ENCODE results near the gene OPCML. TPM values are rescaled to one million over a fixed set of nuclear protein-coding genes. Genes with fewer than 3 reads are reported as not detected.

The OPCML gene
- total and polyA plus RNA-seq, 2 donors: 0.06 to 2.3 TPM

GRCh38 chr11:132640952-132641351, 891.3 kb downstream of the OPCML start:
- H3K4me3 ChIP-seq (ENCODE audit: low read depth, low read length): no peak overlapping the region
- no peak for DNase-seq (ENCODE audit: extremely low spot score)
- no peaks in the 10 kb centered on the region for H3K4me1 ChIP-seq (ENCODE audit: insufficient read depth)
- 79% methylated on average over 3 of the region's 3 CpGs for WGBS
- no peaks in the 10 kb centered on the region for H3K36me3 ChIP-seq (ENCODE audit: insufficient read depth)
- no peak overlapping the region for H3K27ac ChIP-seq (ENCODE audit: low read depth)

- no peak overlapping the region for H3K27ac ChIP-seq (ENCODE audit: low read depth)
- DNase-seq (ENCODE audit: extremely low spot score): no peak
- no peak overlapping the region for H3K4me3 ChIP-seq (ENCODE audit: low read depth, low read length)
- 72% methylated on average over 6 of the region's 6 CpGs for WGBS
- H3K4me1 ChIP-seq (ENCODE audit: insufficient read depth): no peaks in the 10 kb centered on the region
- H3K36me3 ChIP-seq (ENCODE audit: insufficient read depth): no peaks in the 10 kb centered on the region
Measured at GRCh38 chr11:132639986-132640385, 892.3 kb downstream of the OPCML start.

GRCh38 chr11:132639403-132639802, 892.9 kb downstream of the OPCML start:
- WGBS: 58% methylated on average over 3 of the region's 3 CpGs
- H3K36me3 ChIP-seq (ENCODE audit: insufficient read depth): no peaks in the 10 kb centered on the region
- no peak overlapping the region for H3K4me3 ChIP-seq (ENCODE audit: low read depth, low read length)
- H3K27ac ChIP-seq (ENCODE audit: low read depth): no peak overlapping the region
- no peaks in the 10 kb centered on the region for H3K4me1 ChIP-seq (ENCODE audit: insufficient read depth)
- DNase-seq (ENCODE audit: extremely low spot score): no peak

GRCh38 chr11:132638423-132638822, 893.9 kb downstream of the OPCML start:
- H3K27ac ChIP-seq (ENCODE audit: low read depth): no peak overlapping the region
- 29% methylated on average over 1 of the region's 1 CpG for WGBS
- no peaks in the 10 kb centered on the region for H3K36me3 ChIP-seq (ENCODE audit: insufficient read depth)
- H3K4me1 ChIP-seq (ENCODE audit: insufficient read depth): no peaks in the 10 kb centered on the region
- H3K4me3 ChIP-seq (ENCODE audit: low read depth, low read length): no peak overlapping the region
- no peak for DNase-seq (ENCODE audit: extremely low spot score)

- no peak overlapping the region for H3K4me3 ChIP-seq (ENCODE audit: low read depth, low read length)
- no peak for DNase-seq (ENCODE audit: extremely low spot score)
- H3K36me3 ChIP-seq (ENCODE audit: insufficient read depth): no peaks in the 10 kb centered on the region
- 76% methylated on average over 4 of the region's 4 CpGs for WGBS
- H3K27ac ChIP-seq (ENCODE audit: low read depth): no peak overlapping the region
- H3K4me1 ChIP-seq (ENCODE audit: insufficient read depth): no peaks in the 10 kb centered on the region
Measured at GRCh38 chr11:132636523-132636922, 895.8 kb downstream of the OPCML start.

- no peak overlapping the region for H3K27ac ChIP-seq (ENCODE audit: low read depth)
- peak; percentile 18 for DNase-seq (ENCODE audit: extremely low spot score)
- H3K4me1 ChIP-seq (ENCODE audit: insufficient read depth): no peaks in the 10 kb centered on the region
- no peak overlapping the region for H3K4me3 ChIP-seq (ENCODE audit: low read depth, low read length)
- H3K36me3 ChIP-seq (ENCODE audit: insufficient read depth): no peaks in the 10 kb centered on the region
- WGBS: 49% methylated on average over 9 of the region's 9 CpGs
Measured at GRCh38 chr11:132632641-132633124, 899.6 kb downstream of the OPCML start.

GRCh38 chr11:132631989-132632388, 900.3 kb downstream of the OPCML start:
- no peaks in the 10 kb centered on the region for H3K36me3 ChIP-seq (ENCODE audit: insufficient read depth)
- WGBS: 74% methylated on average over 4 of the region's 4 CpGs

GRCh38 chr11:132627981-132628380, 904.3 kb downstream of the OPCML start:
- H3K27ac ChIP-seq (ENCODE audit: low read depth): no peak overlapping the region
- 84% methylated on average over 3 of the region's 3 CpGs for WGBS
- H3K36me3 ChIP-seq (ENCODE audit: insufficient read depth): no peaks in the 10 kb centered on the region
- no peak overlapping the region for H3K4me3 ChIP-seq (ENCODE audit: low read depth, low read length)
- DNase-seq (ENCODE audit: extremely low spot score): no peak
- no peaks in the 10 kb centered on the region for H3K4me1 ChIP-seq (ENCODE audit: insufficient read depth)

More at GRCh38 chr11:132631989-132632388, 900.3 kb downstream of the OPCML start:
- Histone ChIP-seq H3K27ac (ENCODE audit: low read depth) (no peak overlapping the region), H3K4me3 (ENCODE audit: low read depth, low read length) (no peak overlapping the region), H3K4me1 (ENCODE audit: insufficient read depth) (no peaks in the 10 kb centered on the region)
- DNase-seq (ENCODE audit: extremely low spot score): no peak

GRCh38 chr11:132626446-132626845, 905.9 kb downstream of the OPCML start:
- Histone ChIP-seq H3K4me3 (ENCODE audit: low read depth, low read length) (no peak overlapping the region), H3K36me3 (ENCODE audit: insufficient read depth) (no peaks in the 10 kb centered on the region), H3K4me1 (ENCODE audit: insufficient read depth) (no peaks in the 10 kb centered on the region), H3K27ac (ENCODE audit: low read depth) (no peak overlapping the region)
- 36% methylated on average over 2 of the region's 2 CpGs for WGBS
- DNase-seq (ENCODE audit: extremely low spot score): no peak

GRCh38 chr11:132623511-132623910, 908.8 kb downstream of the OPCML start:
- H3K27ac ChIP-seq (ENCODE audit: low read depth): no peak overlapping the region
- no peaks in the 10 kb centered on the region for H3K36me3 ChIP-seq (ENCODE audit: insufficient read depth)
- 43% methylated on average over 4 of the region's 4 CpGs for WGBS
- DNase-seq (ENCODE audit: extremely low spot score): no peak
- H3K4me1 ChIP-seq (ENCODE audit: insufficient read depth): no peaks in the 10 kb centered on the region
- H3K4me3 ChIP-seq (ENCODE audit: low read depth, low read length): no peak overlapping the region

- no peak for DNase-seq (ENCODE audit: extremely low spot score)
- H3K27ac ChIP-seq (ENCODE audit: low read depth): no peak overlapping the region
- no peak overlapping the region for H3K4me3 ChIP-seq (ENCODE audit: low read depth, low read length)
- H3K4me1 ChIP-seq (ENCODE audit: insufficient read depth): no peaks in the 10 kb centered on the region
- WGBS: 88% methylated on average over 6 of the region's 6 CpGs
- H3K36me3 ChIP-seq (ENCODE audit: insufficient read depth): no peaks in the 10 kb centered on the region
Measured at GRCh38 chr11:132621976-132622580, 910.2 kb downstream of the OPCML start.

GRCh38 chr11:132620423-132620822, 911.9 kb downstream of the OPCML start:
- DNase-seq (ENCODE audit: extremely low spot score): no peak
- WGBS: 73% methylated on average over 2 of the region's 2 CpGs
- Histone ChIP-seq H3K4me1 (ENCODE audit: insufficient read depth) (no peaks in the 10 kb centered on the region), H3K4me3 (ENCODE audit: low read depth, low read length) (no peak overlapping the region), H3K36me3 (ENCODE audit: insufficient read depth) (no peaks in the 10 kb centered on the region), H3K27ac (ENCODE audit: low read depth) (no peak overlapping the region)

GRCh38 chr11:132610791-132611190, 921.5 kb downstream of the OPCML start:
- H3K4me3 ChIP-seq (ENCODE audit: low read depth, low read length): no peak overlapping the region
- no peaks in the 10 kb centered on the region for H3K36me3 ChIP-seq (ENCODE audit: insufficient read depth)
- no peak for DNase-seq (ENCODE audit: extremely low spot score)
- H3K4me1 ChIP-seq (ENCODE audit: insufficient read depth): no peaks in the 10 kb centered on the region
- H3K27ac ChIP-seq (ENCODE audit: low read depth): no peak overlapping the region
- 76% methylated on average over 4 of the region's 4 CpGs for WGBS

GRCh38 chr11:132610216-132610615, 922.1 kb downstream of the OPCML start:
- H3K4me3 ChIP-seq (ENCODE audit: low read depth, low read length): no peak overlapping the region
- H3K36me3 ChIP-seq (ENCODE audit: insufficient read depth): no peaks in the 10 kb centered on the region
- no peak for DNase-seq (ENCODE audit: extremely low spot score)
- H3K27ac ChIP-seq (ENCODE audit: low read depth): no peak overlapping the region
- no peaks in the 10 kb centered on the region for H3K4me1 ChIP-seq (ENCODE audit: insufficient read depth)
- WGBS: 25% methylated on average over 8 of the region's 8 CpGs

- 86% methylated on average over 2 of the region's 2 CpGs for WGBS
- no peak overlapping the region for H3K27ac ChIP-seq (ENCODE audit: low read depth)
- H3K4me3 ChIP-seq (ENCODE audit: low read depth, low read length): no peak overlapping the region
- H3K4me1 ChIP-seq (ENCODE audit: insufficient read depth): no peaks in the 10 kb centered on the region
- H3K36me3 ChIP-seq (ENCODE audit: insufficient read depth): no peaks in the 10 kb centered on the region
- DNase-seq (ENCODE audit: extremely low spot score): no peak
Measured at GRCh38 chr11:132607575-132607974, 924.7 kb downstream of the OPCML start.
